Measurements from ENCODE around the gene MLEC.

The MLEC gene, protein sequence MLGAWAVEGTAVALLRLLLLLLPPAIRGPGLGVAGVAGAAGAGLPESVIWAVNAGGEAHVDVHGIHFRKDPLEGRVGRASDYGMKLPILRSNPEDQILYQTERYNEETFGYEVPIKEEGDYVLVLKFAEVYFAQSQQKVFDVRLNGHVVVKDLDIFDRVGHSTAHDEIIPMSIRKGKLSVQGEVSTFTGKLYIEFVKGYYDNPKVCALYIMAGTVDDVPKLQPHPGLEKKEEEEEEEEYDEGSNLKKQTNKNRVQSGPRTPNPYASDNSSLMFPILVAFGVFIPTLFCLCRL

DNA sequence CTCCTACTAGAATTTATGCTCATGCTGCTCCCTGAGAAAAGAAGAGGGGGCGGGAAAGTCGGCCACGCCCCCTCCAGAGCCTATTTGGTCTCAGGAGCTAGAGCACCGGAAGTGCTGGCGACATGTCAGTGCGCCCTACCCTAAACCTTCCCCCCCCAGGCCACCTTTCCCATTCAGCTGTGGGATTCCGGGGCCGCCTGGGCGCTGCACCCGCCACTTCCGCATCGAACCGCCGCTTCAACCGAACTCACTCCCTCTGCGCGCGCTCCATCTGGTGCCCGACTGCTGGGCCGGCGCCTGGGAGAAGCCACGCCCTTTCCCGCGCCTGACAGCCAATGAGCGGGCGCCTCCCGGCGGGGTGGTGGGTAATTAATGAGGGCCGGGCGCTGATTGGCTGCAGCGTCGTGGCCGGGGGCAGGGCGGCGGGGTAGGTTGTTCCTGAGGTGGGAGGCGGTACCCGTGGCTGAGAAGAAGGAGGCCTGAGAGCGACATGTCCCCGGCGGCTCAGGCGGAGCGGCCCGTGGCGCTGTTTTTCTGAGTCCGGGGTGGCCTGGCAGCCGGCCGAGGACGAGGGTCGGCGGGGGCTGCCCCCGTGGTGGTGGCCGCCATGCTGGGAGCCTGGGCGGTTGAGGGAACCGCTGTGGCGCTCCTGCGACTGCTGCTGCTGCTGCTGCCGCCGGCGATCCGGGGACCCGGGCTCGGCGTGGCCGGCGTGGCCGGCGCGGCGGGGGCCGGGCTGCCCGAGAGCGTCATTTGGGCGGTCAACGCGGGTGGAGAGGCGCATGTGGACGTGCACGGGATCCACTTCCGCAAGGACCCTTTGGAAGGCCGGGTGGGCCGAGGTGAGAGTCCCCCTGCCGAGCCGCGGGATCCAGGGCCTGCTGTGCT, at the start of gene MLEC:
MLEC (plus strand) TSS at position 460 of the 888 bp plus-strand sequence; CDS start at position 608, 148 bp downstream.
- FAIRE-seq (peak; percentile 96), DNase-seq (ENCODE audit: extremely low spot score, insufficient read length, low read depth) (peak; percentile 94)

DNA sequence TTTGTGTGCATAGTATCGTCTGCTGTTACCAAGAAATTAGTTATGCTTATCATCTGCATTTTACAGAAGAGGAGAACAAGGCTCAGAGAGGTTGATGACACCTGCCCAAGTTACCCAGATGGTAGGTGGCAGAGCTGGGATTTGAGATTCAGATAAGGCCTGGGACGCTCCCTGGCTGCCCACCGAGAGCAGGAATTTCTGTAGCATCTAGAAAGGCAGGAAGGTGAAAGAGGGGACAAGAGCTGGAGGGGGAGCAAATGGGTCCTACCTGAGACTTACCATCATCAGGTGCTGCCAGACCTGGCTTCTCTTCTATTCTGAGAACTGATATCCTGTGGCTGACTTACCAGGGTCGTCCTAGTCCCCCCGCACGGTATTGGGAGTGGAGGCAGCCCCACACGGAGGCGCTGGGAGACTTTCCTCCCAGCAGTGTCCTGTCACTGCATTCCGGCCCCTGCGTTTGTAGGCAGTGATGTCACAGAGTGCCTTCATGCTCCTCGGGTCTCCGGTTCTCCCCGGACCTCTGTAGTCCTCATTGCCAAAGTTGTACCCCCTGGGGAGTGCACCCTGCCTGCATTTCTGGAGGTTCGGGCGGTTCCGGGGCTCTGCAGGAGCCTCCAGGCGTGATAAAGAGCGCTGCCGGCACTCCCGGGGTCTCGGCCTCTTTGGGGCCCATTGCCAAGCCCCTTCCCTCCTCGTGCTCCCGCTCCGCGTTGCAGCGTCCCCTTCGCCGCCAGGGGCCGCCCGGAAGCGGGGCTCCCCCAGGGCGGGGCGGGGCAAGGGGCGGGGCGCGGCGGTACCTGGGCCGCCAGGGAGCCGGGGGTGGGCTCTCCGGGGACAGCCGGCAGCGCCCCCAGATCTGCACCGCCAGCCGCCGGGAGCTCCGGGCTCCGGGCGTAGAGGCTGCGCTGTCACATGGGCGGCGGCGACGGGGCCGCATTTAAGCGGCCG, 46.9 kb upstream of the MLEC start, which contains the start of gene CABP1:
CABP1 (plus strand) TSS at position 856 of the 951 bp plus-strand sequence; CDS start at position 916, 60 bp downstream.
- peak; percentile 55 for DNase-seq (ENCODE audit: extremely low spot score, insufficient read length, low read depth)
- no peak for FAIRE-seq

DNA sequence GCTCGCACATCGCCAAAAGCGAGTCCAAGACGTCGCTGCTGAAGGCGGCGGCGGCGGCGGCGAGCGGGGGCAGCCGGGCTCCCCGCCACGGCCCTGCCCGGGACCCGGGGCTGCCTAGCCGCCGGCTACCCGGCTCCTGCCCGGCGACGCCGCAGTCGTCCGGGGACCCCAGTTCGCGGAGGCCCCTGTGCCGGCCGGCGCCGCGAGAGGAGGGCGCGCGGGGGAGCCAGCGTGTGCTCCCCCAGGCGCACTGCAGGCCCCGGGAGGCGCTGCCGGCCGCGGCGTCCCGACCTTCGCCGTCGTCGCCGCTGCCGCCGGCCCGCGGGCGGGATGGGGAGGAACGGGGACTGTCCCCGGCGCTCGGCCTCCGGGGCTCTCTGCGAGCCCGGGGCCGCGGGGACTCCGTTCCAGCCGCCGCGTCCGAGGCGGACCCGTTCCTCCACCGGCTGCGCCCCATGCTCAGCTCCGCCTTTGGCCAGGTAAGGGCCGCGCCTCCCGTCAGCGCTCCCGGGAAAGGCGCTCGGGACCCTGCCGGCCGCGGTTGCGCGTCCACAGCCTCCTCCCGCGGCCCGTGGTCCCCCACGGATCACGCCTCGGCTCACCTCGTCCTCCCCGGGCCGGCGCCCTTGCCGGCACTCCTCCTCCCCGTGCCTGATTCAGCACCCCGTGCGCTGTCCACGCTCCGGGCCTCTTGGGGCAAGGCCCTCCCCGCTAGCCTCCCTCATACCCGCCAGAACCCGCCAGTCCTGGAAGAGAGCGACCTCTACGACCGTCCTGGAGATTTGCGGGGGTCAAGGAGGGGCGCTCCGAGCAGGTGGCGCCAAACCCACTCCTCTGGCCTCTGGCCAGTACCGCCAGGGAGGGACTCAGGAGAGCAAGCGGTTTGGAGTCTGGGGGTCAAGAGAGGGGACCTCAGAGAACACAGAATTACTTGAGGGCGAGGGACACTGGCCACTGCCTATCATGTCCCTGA, 45.8 kb upstream of the MLEC start:
- FAIRE-seq = peak; percentile 5

DNA sequence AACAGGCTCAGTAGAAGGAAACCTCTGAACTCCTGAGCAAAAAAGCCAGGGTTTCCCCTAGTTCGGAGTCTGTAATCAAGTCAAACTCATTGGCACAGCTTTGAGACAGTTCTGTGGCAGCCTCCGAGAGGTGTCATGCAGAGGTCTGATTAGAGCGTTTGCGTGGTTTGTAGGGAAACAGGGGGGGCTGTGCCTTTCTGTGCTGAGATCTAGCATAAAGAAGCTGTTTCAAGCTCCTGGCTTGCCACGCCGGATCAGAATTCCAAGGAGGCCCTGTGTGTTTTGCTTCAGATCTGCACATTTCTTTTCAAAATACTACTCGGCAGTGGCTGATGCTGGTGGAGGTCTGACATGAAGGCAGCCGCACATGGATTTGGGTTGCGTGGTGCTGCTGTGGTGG, 44.8 kb upstream of the MLEC start:
- FAIRE-seq = no peak
- no peak for DNase-seq (ENCODE audit: extremely low spot score, insufficient read length, low read depth)

More for the DNA sequence above, 45.8 kb upstream of the MLEC start:
- DNase-seq (ENCODE audit: extremely low spot score, insufficient read length, low read depth) = peak; percentile 26

DNA sequence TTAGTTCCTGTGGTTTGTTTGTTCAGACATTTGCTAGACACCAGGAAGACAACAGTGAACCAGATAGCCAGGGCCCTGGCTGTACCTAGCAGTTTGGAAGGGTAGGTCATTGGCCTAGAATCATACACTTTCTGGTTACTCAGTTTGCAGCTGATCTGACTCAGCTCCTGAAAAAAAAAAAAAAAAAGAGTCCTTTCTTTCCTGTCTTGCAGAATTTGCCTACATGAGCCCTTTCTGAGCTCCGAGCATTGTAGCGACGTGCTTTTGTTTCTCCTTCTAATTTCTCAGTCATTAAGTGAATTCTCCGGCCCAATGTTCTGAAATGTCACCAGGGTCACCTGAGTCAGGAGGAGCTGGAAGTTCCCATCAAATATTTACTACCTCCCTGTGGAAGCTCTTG, 44.1 kb upstream of the MLEC start:
- FAIRE-seq = no peak
- DNase-seq (ENCODE audit: extremely low spot score, insufficient read length, low read depth) = no peak

DNA sequence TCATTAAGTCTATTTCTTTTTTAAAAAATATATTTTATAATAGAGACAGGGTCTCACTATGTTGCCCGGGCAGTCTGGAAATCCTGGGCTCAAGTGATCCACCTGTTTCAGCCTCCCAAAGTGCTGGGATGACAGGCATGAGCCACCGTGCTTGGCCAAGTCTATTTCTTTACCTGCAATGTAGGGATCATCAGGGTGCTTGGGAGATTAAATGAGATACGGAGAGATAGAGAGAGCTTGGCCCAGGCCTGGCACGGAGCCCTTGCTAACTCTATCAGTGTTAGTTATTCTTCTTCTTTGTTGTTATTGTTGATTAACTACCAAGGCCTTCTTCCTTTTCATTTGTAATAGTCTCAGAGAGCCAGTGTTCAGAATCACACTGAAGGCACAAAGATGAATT, 43.4 kb upstream of the MLEC start:
- no peak for DNase-seq (ENCODE audit: extremely low spot score, insufficient read length, low read depth)
- no peak for FAIRE-seq

DNA sequence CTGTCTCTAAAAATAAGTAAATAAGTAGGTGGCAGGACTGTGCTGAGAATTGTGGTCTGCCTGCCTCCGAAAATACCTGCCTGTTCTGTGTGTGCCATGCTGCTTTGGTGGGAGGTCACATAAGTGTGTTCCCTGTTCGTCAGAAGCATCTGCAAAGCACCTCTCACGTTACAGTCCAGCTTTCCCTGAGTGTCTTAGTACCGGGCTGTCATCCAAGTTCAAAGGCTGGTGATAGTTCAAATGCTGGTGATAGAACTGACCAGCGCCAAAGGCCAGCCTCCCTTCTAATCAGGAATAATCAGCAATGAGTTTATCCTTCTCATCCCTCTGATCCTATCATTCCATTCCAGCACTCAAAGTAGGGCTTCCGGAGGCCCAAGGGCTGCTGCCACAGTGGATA, 40.9 kb upstream of the MLEC start:
- no peak for FAIRE-seq
- no peak for DNase-seq (ENCODE audit: extremely low spot score, insufficient read length, low read depth)

DNA sequence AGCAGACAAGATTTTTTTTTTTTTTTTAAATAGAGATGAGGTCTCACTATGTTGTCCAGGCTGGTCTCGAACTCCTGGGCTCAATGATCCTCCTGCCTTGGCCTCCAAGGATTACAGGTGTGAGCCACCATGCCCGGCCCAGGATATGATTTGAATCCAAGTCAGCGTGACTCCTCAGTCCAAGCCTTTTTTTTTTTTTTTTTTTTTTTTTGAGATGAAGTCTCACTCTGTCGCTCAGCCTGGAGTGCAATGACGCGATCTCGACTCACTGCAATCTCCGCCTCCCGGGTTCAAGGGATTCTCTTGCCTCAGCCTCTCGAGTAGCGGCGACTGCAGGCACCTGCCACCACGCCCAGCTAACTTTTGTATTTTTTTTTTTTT, 39.6 kb upstream of the MLEC start:
- DNase-seq (ENCODE audit: extremely low spot score, insufficient read length, low read depth) = no peak
- FAIRE-seq = no peak

DNA sequence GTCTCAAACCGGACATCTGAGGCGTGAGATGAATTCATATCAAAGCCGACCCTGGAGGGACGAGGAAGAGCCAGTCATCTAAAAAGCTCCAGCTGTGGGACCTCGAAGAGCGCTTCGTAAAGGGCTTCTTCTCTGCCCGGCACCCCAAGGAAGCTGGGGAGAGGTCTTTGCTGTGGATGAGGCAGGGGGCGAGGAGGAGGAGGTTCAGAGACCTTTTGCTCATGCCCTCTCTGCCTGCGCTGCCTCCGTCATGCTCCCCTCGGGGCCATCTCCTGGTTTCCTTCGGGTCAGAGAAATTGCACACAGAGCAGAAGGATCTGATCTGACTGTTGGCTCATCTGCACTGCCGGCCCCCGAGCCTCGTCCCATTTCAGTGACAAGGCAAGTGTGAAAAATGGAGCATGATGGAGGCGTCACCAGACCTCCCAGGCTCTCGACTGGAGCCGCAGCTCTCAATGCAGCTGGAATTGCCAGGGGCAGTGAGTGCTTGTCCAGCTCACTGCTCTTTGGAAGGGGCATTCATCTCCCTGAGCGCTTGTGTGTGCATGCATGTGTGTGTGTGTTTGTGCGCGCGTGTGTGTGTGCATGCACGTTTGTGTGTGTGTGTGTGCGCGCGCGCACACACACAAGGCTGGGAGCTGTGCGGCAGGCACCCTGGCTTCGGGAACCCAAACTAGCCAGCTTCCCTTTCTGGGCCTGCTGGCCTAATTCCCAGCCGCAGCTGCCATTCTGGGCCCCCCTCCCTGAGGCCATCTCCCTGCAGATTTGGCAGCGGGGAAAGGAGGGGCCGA, 37.3 kb upstream of the MLEC start:
- FAIRE-seq (peak; percentile 18), DNase-seq (ENCODE audit: extremely low spot score, insufficient read length, low read depth) (no peak)

DNA sequence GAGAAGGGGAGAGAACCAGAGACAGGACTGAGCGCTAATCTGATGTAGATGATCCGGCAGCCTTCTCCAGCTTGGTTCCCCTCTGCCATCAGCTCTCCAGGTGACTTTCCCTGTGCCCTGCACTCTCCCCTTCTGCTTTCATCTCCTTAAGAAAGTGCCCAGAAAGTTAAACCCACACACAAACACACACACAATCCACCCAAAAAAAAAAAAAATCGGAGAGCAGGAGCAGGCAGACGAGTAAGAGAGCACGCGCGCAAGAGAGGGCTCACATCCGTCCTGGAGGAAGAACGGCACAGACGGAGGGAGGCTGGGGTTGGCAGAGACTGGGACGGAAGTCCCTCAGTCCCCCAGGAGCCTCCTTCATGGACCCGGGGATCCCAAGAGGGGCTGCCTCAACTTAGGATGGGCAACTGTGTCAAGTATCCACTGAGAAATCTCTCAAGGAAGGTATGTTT, 36.7 kb upstream of the MLEC start:
- DNase-seq (ENCODE audit: extremely low spot score, insufficient read length, low read depth) = no peak
- no peak for FAIRE-seq

DNA sequence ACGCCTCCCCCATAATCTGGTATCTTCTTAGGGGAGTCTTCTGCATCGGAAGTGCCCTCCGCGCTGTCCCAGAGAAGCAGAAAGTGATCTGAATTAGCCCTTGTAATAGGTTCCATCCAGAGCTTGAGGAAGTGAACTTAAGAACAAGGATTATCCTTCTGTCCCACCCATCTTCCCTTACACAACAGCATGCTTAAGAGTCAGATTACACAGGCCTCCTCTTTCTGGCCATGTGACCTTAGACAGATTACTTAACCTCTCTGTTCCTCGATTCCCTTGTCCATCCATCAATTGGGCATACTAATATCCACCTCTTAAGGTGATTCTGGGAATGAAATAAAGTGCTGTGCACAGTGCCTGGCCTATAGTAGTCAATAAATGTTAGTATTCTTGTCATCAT, 35.1 kb upstream of the MLEC start:
- no peak for FAIRE-seq

DNA sequence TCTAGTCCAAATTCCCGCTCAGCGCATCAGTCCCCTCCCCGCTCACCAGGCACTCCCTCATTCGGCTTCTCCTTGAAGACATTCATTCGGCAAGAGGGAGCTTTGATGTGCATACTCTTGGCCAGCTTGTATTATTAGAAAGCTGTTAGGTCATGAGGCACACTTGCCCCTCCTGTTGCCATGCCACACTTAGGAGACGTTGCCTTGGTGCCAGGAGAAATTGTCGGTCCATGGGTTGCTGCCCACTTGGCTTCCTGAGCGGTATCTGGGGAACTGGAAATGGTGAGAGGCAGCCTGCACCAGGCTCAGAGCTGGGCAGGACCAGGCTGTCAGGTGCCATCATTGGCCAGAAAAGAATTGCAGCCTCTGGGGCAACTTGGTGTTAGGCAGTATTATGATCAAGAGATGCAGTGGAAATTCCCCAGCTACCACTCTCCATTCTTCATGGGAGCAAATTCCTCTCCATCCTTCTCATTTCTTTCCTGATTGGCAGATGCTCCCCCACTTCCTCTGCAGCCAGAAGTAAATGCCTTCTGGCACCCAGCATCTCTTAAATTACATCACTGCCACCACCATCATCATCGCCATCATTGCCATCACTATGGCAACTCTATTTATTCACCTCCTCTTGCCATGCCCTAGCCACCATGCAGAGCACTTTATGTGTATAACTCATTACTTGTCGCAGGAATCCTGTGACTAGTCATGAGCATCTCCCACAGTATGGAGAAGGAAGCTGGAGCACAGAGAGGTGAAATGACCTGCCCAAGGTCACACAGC, 34.1 kb upstream of the MLEC start:
- DNase-seq (ENCODE audit: extremely low spot score, insufficient read length, low read depth) (no peak), FAIRE-seq (no peak)

More for the DNA sequence above, 35.1 kb upstream of the MLEC start:
- no peak for DNase-seq (ENCODE audit: extremely low spot score, insufficient read length, low read depth)

DNA sequence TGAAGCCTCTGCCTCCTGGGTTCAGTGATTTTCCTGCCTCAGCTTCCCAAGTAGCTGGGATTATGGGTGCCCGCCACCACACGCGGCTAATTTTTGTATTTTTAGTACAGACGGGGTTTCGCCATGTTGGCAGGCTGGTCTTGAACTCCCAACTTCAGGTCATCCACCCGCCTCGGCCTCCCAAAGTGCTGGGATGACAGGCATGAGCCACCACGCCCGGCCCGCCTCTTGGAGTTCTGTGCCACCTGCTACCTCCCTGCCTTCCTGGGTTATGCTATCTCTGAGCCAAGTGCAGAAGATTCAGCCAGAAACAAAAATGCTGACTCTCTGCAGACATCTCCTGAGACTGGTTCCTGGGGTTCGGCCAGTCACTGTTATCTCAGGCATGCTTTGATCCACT, 33.3 kb upstream of the MLEC start:
- FAIRE-seq (no peak), DNase-seq (ENCODE audit: extremely low spot score, insufficient read length, low read depth) (no peak)

DNA sequence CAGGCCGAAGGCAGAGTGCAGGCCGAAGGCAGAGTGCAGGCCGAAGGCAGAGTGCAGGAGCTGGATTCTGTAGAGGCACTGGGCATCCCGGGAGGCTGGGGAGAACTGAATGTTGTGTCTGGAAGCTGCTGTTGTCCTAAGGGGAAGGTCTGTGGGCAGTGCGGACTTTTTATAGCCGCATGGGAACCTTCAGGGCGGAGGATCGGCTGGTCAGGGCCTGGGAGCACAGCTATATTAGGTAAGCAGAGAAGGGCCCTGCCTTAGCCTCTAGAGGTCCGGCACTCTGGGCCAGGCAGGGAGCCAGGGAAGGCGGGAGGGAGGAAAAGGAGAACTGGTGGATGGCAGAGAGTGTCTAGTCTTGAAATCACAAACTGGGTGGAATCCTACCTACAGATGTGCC, 32.3 kb upstream of the MLEC start:
- no peak for FAIRE-seq
- no peak for DNase-seq (ENCODE audit: extremely low spot score, insufficient read length, low read depth)

DNA sequence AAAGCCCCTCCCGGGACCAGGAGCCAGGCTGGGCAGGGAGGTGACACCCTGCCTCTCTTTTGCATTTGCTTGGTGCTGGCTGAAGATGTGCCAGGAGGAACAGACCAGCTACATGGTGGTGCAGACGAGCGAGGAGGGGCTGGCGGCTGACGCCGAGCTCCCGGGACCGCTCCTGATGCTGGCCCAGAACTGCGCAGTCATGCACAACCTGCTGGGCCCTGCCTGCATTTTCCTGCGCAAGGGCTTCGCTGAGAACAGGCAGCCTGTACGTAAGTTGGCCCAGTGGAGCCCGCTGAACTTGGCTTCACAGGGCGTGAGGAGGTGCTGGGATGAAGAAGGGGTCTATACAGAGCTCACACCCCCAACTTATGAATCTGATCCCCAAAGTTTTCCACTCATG, 30.9 kb upstream of the MLEC start:
- DNase-seq (ENCODE audit: extremely low spot score, insufficient read length, low read depth) (no peak), FAIRE-seq (no peak)

DNA sequence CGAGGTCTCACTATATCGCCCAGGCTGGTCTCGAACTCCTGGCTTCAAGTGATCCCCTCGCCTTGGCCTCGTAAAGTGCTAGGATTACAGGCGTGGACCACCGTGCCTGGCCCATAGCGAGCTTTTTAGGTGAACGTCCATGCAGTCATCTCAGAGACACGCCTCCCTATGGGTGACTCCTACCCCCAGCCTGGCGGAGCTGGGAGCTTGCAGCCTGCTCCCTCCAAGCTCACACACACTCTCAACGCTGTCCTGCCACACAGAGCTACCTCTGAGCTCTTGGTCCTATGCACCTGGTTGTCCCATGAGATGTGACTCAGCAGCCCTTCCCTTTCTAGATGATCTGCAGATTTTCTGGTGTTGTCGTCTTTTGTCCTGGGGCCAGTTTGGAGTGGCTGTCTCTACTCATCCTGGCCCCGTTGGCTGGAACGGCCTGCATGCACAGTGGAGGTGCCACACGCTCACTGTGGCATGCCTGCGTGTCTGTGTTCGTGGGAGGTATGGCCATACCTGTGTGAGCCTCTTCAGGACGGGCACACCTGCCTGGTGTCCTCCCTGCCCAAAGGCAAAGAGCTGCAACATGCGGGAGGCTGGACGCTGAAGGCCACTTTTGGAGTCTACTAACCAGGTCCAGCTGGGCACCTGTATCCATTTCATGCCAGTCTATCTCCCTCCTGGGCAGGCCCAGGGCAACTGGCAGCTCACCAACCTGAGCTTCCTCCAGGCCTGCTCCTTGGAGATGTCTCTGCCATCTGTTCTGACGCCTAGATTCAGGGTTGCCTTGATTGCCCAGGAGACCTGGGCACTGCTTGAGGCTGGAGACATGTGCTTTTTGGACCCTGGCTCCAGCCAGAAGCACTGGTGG, 28.4 kb upstream of the MLEC start:
- DNase-seq (ENCODE audit: extremely low spot score, insufficient read length, low read depth) = no peak
- FAIRE-seq = no peak

DNA sequence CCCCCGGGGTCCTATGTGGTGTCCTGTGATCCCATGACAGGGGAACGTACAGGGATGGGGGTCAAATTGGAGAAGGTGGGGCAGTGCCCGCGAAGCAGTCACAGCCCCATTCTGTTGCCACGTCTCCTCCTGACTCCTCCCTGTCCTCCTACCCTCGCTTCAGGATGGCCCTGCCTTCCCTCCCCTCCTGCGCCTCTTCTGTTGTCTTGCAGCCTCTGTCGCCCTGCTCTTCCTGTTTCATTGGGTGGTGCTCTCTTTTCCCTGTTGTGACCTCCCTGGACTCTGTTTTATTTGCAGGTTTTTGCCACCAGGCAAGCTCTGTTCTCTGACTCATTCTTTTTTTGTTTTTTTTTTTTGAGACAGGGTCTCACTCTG, 27.8 kb upstream of the MLEC start:
- DNase-seq (ENCODE audit: extremely low spot score, insufficient read length, low read depth) (no peak), FAIRE-seq (no peak)
